Activated CD4-positive, alpha-beta T cell treated with anti-CD3 and anti-CD28 coated beads, Interleukin-2, amount 50 U/mL, for 48 hours (primary cell): ENCODE measurements around the gene CROCC2.

Experiments
- DNase-seq, 2 experiments: peaks; one replicate each; pipeline ENCODE4 v3.0.0-alpha.2; 2020

CROCC2 gene

GRCh38 chr2:240959214-240959940 lies 53.2 kb downstream of the CROCC2 start:
- DNase-seq: no peak

- no peak for DNase-seq
These were observed 53.8 kb downstream of the CROCC2 start for GRCh38 chr2:240959941-240960308.

DNA sequence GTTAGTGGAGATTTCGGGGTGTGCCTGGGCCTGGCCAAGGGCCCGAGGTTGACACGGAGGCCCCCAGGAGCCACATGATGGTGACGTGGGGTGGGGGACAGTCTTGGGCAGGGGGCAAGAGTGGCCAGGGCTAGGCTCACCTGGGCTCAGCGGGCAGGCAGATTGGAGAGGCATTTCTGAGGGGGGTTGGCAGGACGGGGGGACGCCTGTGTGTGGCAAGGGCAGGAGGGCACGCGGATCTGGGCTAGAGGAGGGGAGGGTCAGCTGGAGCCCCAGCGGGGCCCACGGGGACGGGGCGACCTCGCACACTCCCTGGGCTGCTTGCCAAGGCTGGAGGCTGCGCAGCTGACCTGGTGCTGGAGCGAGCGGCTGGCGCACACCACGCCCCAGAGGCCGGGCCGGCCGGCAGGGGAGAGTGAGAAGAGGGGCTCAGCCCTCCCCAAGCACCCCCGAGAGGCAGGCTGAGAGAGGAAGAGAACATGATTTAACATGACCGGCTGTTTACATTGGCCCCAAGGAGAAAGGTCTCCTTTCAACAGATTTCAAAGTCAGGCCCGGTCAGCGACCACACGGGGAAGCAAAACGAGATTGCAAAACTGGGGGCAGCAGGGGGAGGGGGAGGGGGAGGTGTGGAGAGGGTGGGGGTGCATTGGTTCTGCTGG lies 54.3 kb downstream of the CROCC2 start:
- DNase-seq: no peak

DNA sequence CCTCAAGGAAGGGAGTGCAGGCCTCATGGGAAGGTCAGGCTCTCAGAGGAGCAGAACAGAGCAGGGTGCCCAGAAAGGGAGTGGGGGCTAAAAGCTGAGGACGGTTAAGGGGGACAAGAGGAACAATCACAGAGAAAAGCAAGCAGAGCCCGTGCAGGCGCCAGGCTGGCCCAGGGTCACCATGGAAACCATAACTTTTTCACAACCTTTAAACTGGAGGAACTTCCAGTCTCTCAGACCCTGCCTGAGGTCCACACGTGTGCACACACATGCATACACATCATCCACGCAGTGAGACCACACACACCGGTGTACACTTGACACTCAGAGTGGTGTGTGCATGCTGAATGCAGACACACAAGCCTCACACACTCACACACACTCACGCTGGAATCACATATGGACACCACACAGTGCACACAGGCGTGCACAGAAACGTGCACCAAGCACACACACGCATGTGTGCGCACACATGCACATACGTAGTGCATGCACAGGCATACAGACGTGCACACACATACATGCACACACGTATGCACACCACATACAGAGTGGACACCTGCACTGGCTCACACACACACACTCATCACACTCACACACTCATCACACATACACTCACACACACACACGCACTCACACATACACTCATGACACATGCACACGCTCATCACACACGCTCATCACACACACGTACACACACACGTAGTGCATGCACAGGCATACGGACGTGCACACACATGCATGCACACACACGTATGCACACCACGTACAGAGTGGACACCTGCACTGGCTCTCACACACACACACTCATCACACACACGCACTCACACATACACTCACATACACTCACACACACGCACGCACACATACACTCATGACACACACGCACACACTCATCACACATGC lies 55.1 kb downstream of the CROCC2 start:
- no peak for DNase-seq

DNA sequence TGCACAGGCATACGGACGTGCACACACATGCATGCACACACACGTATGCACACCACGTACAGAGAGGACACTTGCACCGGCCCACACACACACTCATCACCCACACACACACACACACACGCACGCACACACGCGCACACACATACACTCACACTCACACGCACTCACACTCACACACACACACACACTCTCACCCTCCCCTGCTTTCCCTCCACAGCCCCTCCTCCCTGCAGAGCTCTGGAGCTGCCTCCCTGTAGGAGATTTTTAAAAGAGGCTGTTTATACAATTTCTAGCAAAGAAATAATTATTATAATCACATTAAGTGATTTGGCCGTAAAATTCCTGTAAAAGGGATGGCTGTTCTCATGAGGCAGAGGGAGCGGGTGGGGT lies 55.8 kb downstream of the CROCC2 start:
- DNase-seq: no peak

DNA sequence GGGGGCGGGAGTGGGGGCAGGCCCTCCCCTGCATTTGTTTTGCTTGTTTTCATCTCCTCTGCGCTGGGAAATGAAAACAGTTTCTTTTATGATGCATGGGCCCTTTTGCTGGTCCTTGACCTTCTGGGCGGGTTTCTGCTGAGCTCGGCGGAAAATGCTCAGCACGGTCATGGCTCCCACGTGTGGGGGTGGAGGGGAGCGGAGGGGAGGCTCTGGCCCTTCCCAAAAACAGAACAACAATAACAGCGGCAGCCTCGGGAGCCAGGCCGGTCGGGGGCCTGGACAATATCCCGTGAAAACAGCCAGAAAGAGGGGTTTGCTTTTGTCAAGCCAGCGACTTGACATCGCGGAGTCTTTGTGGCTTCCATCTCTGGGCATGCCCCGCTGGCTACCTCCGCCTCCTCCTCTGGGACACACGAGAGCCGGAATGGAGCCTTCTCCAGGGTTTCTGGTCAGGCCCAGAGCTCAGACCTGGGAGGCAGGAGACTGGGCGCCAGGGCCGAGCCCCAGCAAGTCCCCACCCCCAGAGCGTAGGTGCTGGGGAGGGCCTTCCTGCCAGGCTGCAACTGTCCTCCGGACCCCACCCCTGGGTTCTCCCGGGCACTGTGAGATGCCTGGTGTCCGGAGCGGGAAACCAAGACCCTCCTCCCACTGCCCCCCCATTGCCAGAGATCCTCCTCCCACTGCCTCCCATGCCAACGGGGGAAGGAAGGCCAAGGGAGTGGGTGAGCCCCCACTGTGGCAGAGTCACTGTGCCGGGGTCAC lies 56.3 kb downstream of the CROCC2 start:
- no peak for DNase-seq

- no peak for DNase-seq
These were observed 57.1 kb downstream of the CROCC2 start for GRCh38 chr2:240963065-240963867.

- no peak for DNase-seq
These were observed 58.0 kb downstream of the CROCC2 start for GRCh38 chr2:240963868-240964703.

DNA sequence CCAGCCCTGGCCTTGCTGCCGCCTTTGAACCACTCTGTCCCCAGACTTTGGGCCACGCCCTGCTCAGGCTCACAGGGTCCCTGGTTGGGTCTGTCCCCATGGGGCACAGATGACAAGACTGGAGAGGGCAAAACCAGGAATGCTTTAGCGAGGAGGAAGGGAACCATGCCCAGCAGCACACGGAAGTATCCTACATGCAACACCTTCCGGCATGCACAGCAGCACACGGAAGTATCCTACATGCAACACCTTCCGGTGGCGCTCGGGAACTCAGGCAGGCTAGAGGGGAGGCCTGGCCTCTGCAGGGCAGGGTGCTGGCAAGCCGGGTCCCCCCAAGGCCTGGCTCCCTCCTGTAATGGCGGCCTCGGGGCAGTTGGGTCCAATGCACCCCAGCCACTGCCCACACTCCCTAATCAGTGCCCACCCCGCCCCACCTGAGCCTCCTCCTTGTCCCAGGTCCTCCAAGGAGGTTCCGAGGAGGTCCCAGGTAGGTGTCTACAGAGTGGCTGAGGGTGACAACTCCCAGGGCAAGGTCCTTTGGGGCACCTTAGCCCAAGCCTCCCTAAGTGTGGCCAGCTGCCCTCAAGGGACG lies 58.7 kb downstream of the CROCC2 start:
- no peak for DNase-seq

DNA sequence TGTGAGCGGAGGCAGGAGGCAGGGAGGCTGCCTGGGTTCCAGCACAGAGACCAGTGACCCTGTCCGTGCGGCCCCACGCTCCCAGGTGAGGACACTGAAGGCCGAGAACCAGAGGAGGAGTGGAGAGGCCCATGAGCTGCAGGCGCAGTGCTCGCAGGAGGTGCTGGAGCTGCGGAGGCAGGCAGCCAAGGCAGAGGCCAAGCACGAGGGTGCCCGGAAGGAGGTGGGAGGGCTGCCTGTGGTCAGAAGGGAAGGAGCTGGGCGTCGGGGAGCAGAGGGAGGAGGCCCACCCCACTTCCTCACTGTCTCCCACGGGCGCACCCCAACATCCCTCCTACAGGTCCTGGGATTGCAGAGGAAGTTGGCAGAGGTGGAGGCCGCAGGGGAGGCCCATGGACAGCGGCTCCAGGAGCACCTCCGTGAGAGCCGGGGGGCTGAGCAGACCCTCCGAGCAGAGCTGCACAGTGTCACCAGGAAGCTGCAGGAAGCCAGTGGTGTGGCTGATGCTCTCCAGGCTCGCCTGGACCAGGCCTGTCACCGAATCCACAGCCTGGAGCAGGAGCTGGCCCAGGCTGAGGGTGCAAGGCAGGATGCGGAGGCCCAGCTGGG lies 59.3 kb downstream of the CROCC2 start:
- no peak for DNase-seq

- DNase-seq: no peak
These were observed 59.8 kb downstream of the CROCC2 start for GRCh38 chr2:240965905-240966456.

GRCh38 chr2:240966457-240966905 lies 60.3 kb downstream of the CROCC2 start:
- DNase-seq: no peak

GRCh38 chr2:240966906-240967680 lies 61.0 kb downstream of the CROCC2 start:
- DNase-seq: no peak

- DNase-seq: no peak
These were observed 61.8 kb downstream of the CROCC2 start for GRCh38 chr2:240967681-240968621.

- no peak for DNase-seq
These were observed 62.8 kb downstream of the CROCC2 start for GRCh38 chr2:240968731-240969624.

- DNase-seq: no peak
These were observed 64.0 kb downstream of the CROCC2 start for GRCh38 chr2:240970104-240970503.

DNA sequence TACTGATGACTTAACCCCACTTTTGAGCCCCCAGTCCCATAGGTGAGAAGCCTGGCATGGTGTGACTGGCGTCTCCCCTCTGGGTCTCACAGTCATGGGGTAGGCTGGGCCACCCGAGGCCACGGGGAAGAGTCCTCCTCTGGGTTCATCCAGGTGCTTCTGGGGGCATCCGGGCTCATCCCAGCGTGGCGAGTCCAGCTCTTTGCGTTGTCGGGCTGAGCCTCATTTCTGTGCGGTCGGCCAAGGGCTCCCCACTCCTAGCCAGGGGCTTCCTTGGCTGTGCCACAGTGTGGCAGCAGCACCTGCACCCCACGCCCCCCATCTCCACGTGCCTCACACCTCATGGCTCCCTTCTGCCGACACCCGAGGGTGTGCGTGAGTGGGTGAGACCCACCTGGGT lies 64.7 kb downstream of the CROCC2 start:
- DNase-seq: no peak
